BJ (cell line): ENCODE data around the gene AVPR2. TPM values are rescaled to one million over a fixed set of nuclear protein-coding genes. Genes with fewer than 3 reads are reported as not detected.

Source experiments
- CTCF ChIA-PET: fragments of 350-600 bp; formaldehyde crosslinking; extraction: SDS; loops from one replicate; lab custom pipeline; 2021; ENCODE audit warnings: antibody characterized with exemption, inconsistent platforms; lab: Yijun Ruan, JAX
- POLR2A ChIA-PET: fragments of 300-600 bp; sonication (Branson Sonifier 250); formaldehyde crosslinking; extraction: SDS; loops from one replicate; lab custom pipeline; 2021; ENCODE audit warnings: antibody characterized with exemption; lab: Charles Lee
- DNase-seq: peaks from one replicate; pipeline ENCODE4 v3.0.0-alpha.2; 2011; ENCODE audit warnings: low read depth
- H3K27me3 ChIP-seq: 2 replicates; pipeline ENCODE4 v1.6.0; 2011; ENCODE audit warnings: low read length; ENCODE audit not compliant: control insufficient read depth, insufficient read depth
- H3K36me3 ChIP-seq: 2 replicates; pipeline ENCODE4 v1.5.1; 2011; ENCODE audit warnings: low read length; ENCODE audit not compliant: control insufficient read depth, insufficient read depth
- H3K4me3 ChIP-seq: 2 replicates; pipeline ENCODE4 v1.5.1; 2011; ENCODE audit warnings: low read depth, mild to moderate bottlenecking, control low read depth, low read length
- CTCF ChIP-seq: IDR thresholded peaks from 2 replicates; pipeline ENCODE4 v1.5.1; 2011; ENCODE audit warnings: low read depth, mild to moderate bottlenecking, control low read depth, inconsistent platforms, low read length, moderate library complexity; ENCODE audit not compliant: insufficient read depth
- polyA plus RNA-seq: library from polyadenylated mRNA; depleted of rRNA; stranded (reverse); fragments of >200 nt; gene quantifications from 2 replicates; pipeline ENCODE4 v1.2.3, GENCODE V29; 2011

Gene AVPR2
- polyA plus RNA-seq, 1 experiment: not detected

- DNase-seq: no peak
- H3K27me3 ChIP-seq: no peaks in the 10 kb centered on the region
- CTCF ChIA-PET: no interaction called here
- H3K36me3 ChIP-seq: peaks cover 3% of the 10 kb centered on the region
- TF ChIP-seq CTCF: no peak
- POLR2A ChIA-PET: no interaction called here
- H3K4me3 ChIP-seq: no peak overlapping the region
Measured at GRCh38 chrX:153875391-153876111, 28.9 kb upstream of the AVPR2 start.

DNA sequence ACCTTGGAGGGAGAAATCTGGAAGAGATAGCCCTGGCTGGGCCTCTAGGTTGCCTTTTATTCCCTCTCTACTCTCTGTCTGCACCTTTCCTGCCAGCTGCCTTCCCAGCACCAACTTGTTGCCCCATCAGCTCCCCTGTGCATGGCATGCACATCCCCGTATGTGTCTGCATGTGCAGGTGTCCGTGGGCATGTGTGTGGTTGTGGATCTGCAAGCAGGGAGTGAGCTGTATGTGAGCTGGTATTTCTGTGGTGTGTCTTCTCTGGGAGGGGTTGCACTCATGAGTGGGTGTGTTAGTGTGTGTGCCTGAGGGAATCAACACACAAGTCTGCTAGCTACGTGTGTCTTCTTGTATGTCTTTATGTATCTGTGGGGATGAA is 28.4 kb upstream of the AVPR2 start:
- no peak for TF ChIP-seq CTCF
- DNase-seq: no peak
- no peaks in the 10 kb centered on the region for H3K27me3 ChIP-seq
- POLR2A ChIA-PET: no interaction called here
- CTCF ChIA-PET: no interaction called here
- H3K36me3 ChIP-seq: peaks cover 3% of the 10 kb centered on the region
- no peak overlapping the region for H3K4me3 ChIP-seq

GRCh38 chrX:153877571-153878261 is 26.8 kb upstream of the AVPR2 start:
- no peak for TF ChIP-seq CTCF
- ChIA-PET POLR2A (no interaction called here), CTCF (no interaction called here)
- Histone ChIP-seq H3K36me3 (peaks cover 2% of the 10 kb centered on the region), H3K27me3 (no peaks in the 10 kb centered on the region), H3K4me3 (no peak overlapping the region)
- DNase-seq: no peak

DNA sequence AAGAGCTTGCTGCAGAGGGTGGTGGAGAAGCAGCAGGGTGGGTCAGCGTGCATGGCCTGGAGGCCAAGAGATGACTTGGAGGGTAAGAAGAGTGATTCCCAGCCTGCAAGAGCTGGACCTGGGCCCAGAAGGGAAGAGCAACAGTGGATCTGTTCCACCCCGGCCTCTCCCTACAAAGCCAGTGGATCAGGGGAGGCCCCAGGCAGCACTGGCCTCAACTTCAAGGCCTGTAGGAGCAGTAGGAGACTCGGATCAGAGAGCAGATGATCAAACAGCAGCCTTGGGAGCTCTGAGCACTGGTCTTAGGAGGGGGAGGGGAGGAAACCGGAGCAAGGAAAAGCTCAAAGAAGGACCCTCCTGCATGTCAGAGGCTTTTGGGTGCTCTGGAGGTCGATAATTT is 26.1 kb upstream of the AVPR2 start:
- POLR2A ChIA-PET: no interaction called here
- CTCF ChIA-PET: no interaction called here
- TF ChIP-seq CTCF: no peak
- Histone ChIP-seq H3K36me3 (peaks cover 2% of the 10 kb centered on the region), H3K4me3 (no peak overlapping the region), H3K27me3 (no peaks in the 10 kb centered on the region)
- DNase-seq: no peak

DNA sequence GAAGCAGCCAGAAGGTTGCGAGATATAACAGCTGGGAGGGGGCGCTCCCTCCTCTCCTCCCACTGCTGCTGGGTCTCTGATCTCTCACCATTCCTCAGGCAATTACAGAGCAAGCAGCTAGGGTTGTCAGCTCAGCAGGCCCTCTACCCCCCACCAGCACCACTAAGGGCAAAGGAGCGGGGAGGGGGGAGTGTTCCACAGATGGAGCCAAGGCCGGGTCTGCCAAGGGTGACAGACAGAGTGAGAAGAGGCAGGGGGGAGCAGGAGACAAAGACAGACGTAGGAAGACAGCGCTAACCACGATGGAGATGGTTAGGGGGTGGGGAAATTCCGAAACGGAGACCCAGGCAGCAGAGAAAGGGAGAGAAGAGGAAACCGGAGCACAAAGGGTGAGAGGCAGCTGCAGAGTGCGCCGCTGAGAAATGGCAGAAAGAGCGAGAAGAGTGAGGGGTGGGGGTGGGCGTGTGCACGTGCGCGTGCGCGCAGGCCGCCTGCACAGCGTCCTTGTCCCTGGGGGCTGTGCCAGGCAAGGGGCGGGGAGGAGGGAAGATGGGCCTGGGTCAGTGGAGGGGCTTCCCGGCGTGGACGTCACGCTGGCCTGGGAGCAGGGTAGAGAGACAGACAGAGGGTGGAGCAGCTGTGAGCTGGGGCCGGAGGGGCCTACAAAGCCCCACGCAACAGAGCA is 25.4 kb upstream of the AVPR2 start:
- DNase-seq: no peak
- no peak for TF ChIP-seq CTCF
- ChIA-PET POLR2A (no interaction called here), CTCF (no interaction called here)
- H3K36me3 ChIP-seq: peaks cover 2% of the 10 kb centered on the region
- H3K4me3 ChIP-seq: no peak overlapping the region
- no peaks in the 10 kb centered on the region for H3K27me3 ChIP-seq
